GM19035 (cell line): ENCODE results near the gene LATS2.

ENCODE experiments used
- ATAC-seq: cut with Tn5 transposase; IDR thresholded peaks from one replicate; pipeline ENCODE4 v1.9.1; 2021; ENCODE audit not compliant: unreplicated experiment

The LATS2 gene

GRCh38 chr13:21048901-21049698 lies 12.3 kb downstream of the LATS2 start:
- ATAC-seq: no peak

GRCh38 chr13:21047591-21048282 lies 13.6 kb downstream of the LATS2 start:
- ATAC-seq: no peak

DNA sequence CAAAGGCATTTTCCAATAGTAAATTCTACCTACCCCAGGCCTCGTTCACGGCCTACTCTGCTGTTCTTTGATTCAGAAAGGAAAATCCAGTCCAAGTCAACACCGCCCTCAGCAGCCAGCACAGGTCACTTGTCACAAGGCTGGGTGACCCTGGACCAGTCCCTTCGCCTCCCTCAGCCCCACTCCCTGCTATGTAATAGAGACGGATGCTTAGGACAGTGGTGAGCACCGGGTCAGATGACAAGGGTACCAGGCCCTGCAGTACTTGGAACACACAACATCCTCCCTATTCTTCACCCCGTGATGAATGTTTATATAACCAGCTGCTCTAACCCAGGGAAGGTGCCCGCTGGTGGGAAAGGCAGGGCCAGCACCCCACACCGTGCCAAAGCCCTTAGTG lies 14.3 kb downstream of the LATS2 start:
- ATAC-seq: no peak

- no peak for ATAC-seq
Measured at GRCh38 chr13:21046203-21046602, 15.2 kb downstream of the LATS2 start.

DNA sequence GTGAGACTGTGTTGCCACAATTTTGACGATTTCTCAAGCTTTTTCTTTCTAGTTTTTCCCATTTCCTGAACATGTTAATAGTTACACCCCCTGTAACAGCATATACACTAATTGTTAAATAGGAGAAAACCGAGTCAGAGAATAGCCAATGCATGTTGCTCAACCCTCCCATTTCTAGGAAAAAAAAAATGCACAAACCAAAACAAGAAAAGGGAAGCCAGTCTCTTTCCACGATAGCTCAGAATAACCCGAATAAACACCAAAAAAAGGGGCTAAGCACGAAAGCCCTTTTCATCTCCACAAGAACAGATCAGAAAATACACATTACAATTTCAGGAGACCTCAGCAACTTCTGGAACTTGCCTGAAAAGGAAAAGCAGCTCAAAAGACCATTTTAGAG lies 16.3 kb downstream of the LATS2 start:
- ATAC-seq: no peak

DNA sequence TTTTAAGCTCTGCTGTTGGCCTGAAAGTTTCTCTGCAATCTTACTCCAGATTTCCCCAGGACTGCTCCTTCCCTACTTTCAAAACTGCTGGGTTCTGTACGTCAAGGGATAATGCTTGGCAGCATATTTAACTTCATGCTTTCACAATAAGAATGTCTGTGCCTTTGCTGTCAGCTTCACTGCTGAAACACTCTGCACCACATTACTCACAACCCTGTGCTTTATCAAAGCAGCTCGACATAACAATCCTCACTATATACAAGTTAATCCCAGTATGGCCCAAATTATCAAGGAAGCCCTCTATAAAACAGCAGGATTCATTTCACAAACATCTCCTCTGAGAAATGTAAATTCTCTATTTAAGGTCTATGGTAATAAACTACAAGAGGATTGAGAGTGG lies 17.5 kb downstream of the LATS2 start:
- no peak for ATAC-seq

DNA sequence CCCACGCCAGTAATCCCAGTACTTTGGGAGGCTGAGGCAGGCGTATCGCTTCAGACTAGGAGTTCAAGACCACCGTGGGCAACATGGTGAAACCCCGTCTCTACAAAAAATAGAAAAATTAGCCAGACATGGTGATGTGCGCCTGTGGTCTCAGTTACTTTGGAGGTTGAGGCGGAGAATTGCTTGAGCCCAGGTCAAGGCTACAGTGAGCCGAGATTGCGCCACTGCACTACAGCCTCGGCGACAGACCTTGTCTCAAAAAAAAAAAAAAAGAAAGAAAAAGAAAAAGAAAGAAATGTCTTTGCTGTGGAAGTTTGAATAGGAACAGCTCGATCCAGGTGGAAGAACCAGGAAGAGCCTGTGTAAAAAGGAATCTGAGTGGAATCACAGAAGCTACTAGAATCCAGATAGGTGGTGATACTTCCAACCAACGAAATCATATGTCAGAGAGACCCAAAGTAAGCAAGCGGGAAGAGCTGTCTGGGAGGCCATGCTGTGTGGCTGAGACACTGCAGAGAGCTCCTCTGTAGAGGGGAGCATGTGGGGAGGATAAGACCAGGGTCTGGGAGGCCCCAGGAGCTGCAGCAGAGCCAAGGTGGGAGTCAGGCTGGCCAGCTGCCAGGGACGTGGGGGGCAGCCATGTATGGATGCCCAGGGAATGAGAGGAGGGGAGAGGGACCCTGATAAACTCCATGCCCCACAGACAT lies 21.1 kb downstream of the LATS2 start:
- no peak for ATAC-seq

GRCh38 chr13:21039097-21039800 lies 22.1 kb downstream of the LATS2 start:
- ATAC-seq: no peak

DNA sequence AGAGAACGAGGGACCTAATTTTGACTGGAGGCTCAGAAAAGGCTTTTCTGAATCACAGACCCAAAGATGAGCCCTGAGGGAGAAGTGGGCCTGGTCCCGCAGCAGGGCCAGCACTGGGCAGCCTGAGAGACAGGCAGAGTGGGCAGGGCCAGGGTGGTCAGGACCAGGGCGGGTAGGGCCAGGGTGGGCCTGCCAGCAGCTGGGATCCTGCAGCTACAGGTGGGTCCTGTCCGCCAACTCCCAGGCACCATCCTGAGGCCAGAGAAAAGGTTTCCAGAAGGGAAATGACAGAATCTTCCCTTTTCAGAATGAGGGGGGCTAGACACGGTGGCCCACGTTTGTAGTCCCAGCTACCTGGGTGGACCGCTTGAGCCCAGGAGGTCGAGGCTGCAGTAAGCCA lies 23.7 kb downstream of the LATS2 start:
- ATAC-seq: no peak

DNA sequence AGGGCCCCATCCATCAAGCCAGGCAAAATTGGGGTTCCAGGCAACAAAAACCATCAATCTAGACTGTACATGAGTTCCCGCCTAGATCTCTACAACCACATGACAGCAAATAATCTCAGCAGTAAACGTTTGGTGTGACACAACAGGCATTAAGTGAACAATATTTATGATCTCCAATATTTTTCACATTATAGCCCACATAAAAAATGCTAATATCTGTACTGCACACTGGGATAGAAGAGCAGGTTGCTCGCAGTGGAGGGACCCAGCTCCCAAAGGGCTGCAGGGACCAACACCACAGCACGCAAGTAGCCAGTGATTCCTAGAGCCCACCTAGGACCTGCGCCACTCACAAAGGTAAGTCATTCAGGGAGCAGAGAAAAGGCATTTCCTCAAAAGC lies 25.9 kb downstream of the LATS2 start:
- no peak for ATAC-seq

DNA sequence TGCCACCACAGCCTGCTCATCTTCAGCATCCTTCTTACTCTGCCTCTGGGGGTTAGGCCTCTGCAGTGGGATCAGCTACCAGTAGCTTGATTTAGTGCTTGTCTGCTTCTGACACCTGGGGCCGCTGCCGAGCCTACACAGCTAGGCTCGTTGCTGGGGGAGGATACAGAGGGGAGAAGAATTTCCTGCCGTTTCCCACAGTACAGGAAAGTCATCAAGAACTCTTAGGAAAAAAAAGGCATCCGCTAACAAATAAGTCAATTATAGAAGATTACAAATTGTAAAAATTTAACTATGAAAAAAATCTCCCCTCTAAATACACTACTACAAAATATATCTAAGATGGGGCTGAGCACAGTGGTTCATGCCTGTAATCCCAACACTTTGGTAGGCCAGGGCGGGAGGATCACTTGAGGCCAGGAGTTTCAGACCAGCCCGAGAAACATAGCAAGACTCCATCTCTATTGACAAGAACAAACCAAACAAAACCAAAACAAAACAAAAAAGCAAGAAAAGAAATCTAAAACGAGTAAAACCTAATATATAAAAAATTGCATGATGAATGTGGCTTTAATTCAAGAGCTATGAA lies 26.7 kb downstream of the LATS2 start:
- no peak for ATAC-seq

- ATAC-seq: no peak
Measured at GRCh38 chr13:21033856-21034602, 27.4 kb downstream of the LATS2 start.

DNA sequence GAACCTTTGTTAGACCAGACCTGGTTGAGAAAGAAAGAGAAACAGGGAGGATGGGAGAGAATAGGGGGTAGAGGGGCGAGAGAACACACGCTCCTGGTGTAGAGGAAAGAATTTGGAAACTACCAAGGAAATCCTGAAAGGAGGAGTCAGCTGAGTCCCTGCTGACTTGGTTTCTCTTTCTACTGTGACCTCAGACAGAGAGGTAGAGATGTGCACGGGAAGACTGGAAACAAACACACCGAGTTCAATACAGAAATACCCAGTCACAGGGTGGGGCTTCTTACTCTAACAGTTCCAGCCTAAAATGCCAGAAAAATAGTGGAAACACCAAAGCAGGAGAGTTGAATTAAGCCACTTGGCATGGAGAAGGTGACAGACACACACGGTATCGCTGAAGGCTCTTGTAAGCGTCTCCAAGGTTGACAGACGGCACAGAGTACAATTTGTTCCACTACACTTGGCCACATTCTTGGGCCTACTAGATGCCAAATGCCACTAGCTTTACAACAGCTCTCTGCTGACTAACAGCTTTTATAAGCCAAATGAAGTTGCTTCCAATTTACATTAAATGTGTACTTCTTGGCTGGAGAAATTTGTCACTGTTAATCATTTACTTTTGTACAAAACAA lies 28.1 kb downstream of the LATS2 start:
- ATAC-seq: no peak

GRCh38 chr13:21032656-21033055 lies 28.7 kb downstream of the LATS2 start:
- no peak for ATAC-seq

GRCh38 chr13:21031594-21032275 lies 29.7 kb downstream of the LATS2 start:
- no peak for ATAC-seq

- ATAC-seq: no peak
Measured at GRCh38 chr13:21025539-21025938, 35.8 kb downstream of the LATS2 start.

- ATAC-seq: no peak
Measured at GRCh38 chr13:21022056-21022979, 39.1 kb downstream of the LATS2 start.

GRCh38 chr13:21020581-21020980 lies 40.8 kb downstream of the LATS2 start:
- no peak for ATAC-seq
